HEK293 (cell line): Measurements from ENCODE around the gene ENO2.

Source experiments
- EGR2 ChIP-seq: fragments of 450-650 bp; formaldehyde crosslinking; IDR thresholded peaks from 2 replicates; pipeline ENCODE4 v1.5.1; 2016; ENCODE audit warnings: low read depth, missing biosample characterization, missing genetic modification characterization
- GLI4 ChIP-seq: fragments of 450-650 bp; formaldehyde crosslinking; IDR thresholded peaks from 2 replicates; pipeline ENCODE4 v1.5.1; 2016; ENCODE audit warnings: missing biosample characterization, missing genetic modification characterization
- GLIS1 ChIP-seq: fragments of 450-650 bp; formaldehyde crosslinking; IDR thresholded peaks from 2 replicates; pipeline ENCODE4 v1.5.1; 2016; ENCODE audit warnings: missing biosample characterization, missing genetic modification characterization
- GLIS2 ChIP-seq: fragments of 450-650 bp; formaldehyde crosslinking; IDR thresholded peaks from 2 replicates; pipeline ENCODE4 v1.5.1; 2016; ENCODE audit warnings: missing biosample characterization, missing genetic modification characterization
- KLF1 ChIP-seq: fragments of 450-650 bp; formaldehyde crosslinking; IDR thresholded peaks from 2 replicates; pipeline ENCODE4 v1.5.1; 2016; ENCODE audit warnings: missing biosample characterization, missing genetic modification characterization
- SP3 ChIP-seq: fragments of 450-650 bp; formaldehyde crosslinking; IDR thresholded peaks from 2 replicates; pipeline ENCODE4 v1.5.1; 2016; ENCODE audit warnings: missing biosample characterization, missing genetic modification characterization
- SP7 ChIP-seq: fragments of 450-650 bp; formaldehyde crosslinking; IDR thresholded peaks from 2 replicates; pipeline ENCODE4 v1.5.1; 2016; ENCODE audit warnings: missing biosample characterization, missing genetic modification characterization
- YY2 ChIP-seq: fragments of 450-650 bp; formaldehyde crosslinking; IDR thresholded peaks from 2 replicates; pipeline ENCODE4 v1.5.1; 2016; ENCODE audit warnings: missing biosample characterization, missing genetic modification characterization
- ZBTB20 ChIP-seq: fragments of 450-650 bp; formaldehyde crosslinking; IDR thresholded peaks from 2 replicates; pipeline ENCODE4 v1.5.1; 2016; ENCODE audit warnings: missing biosample characterization, missing genetic modification characterization
- ZBTB8A ChIP-seq: fragments of 450-650 bp; formaldehyde crosslinking; IDR thresholded peaks from 2 replicates; pipeline ENCODE4 v1.5.1; 2016; ENCODE audit warnings: missing biosample characterization, missing genetic modification characterization
- ZFP37 ChIP-seq: fragments of 450-650 bp; formaldehyde crosslinking; IDR thresholded peaks from 2 replicates; pipeline ENCODE4 v1.5.1; 2016; ENCODE audit warnings: missing biosample characterization, missing genetic modification characterization
- ZNF10 ChIP-seq: fragments of 450-650 bp; formaldehyde crosslinking; IDR thresholded peaks from 2 replicates; pipeline ENCODE4 v1.5.1; 2017; ENCODE audit warnings: missing biosample characterization, missing genetic modification characterization
- ZNF140 ChIP-seq: fragments of 450-650 bp; formaldehyde crosslinking; IDR thresholded peaks from 2 replicates; pipeline ENCODE4 v1.5.1; 2016; ENCODE audit warnings: missing biosample characterization, missing genetic modification characterization
- ZNF239 ChIP-seq: fragments of 450-650 bp; formaldehyde crosslinking; IDR thresholded peaks from 2 replicates; pipeline ENCODE4 v1.5.1; 2016; ENCODE audit warnings: missing biosample characterization, missing genetic modification characterization
- ZNF423 ChIP-seq: fragments of 450-650 bp; formaldehyde crosslinking; IDR thresholded peaks from 2 replicates; pipeline ENCODE4 v1.5.1; 2016; ENCODE audit warnings: missing biosample characterization, missing genetic modification characterization
- ZNF433 ChIP-seq: fragments of 450-650 bp; formaldehyde crosslinking; IDR thresholded peaks from 2 replicates; pipeline ENCODE4 v1.5.1; 2016; ENCODE audit warnings: missing biosample characterization, missing genetic modification characterization, low read depth
- ZNF629 ChIP-seq: fragments of 450-650 bp; formaldehyde crosslinking; IDR thresholded peaks from 2 replicates; pipeline ENCODE4 v1.5.1; 2017; ENCODE audit warnings: missing biosample characterization, missing genetic modification characterization
- ZNF830 ChIP-seq: fragments of 450-650 bp; IDR thresholded peaks from 2 replicates; pipeline ENCODE4 v1.5.0; 2018; ENCODE audit warnings: missing biosample characterization, missing genetic modification characterization, low read depth, mild to moderate bottlenecking, moderate library complexity
- TF ChIP-seq, protein P1 (sequence below): fragments of 450-650 bp; formaldehyde crosslinking; IDR thresholded peaks from 2 replicates; pipeline ENCODE4 v1.5.1; 2016; ENCODE audit warnings: missing biosample characterization, missing genetic modification characterization, borderline replicate concordance
- TF ChIP-seq, protein P2 (sequence below): fragments of 450-650 bp; formaldehyde crosslinking; IDR thresholded peaks from 2 replicates; pipeline ENCODE4 v1.5.1; 2016; ENCODE audit warnings: missing biosample characterization, missing genetic modification characterization
- TF ChIP-seq, protein P3 (sequence below): fragments of 450-650 bp; formaldehyde crosslinking; IDR thresholded peaks from 2 replicates; pipeline ENCODE4 v1.5.1; 2016; ENCODE audit warnings: missing biosample characterization, missing genetic modification characterization
- TF ChIP-seq, protein P4 (sequence below): fragments of 450-650 bp; formaldehyde crosslinking; IDR thresholded peaks from 2 replicates; pipeline ENCODE4 v1.5.1; 2016; ENCODE audit warnings: missing biosample characterization, missing genetic modification characterization
- TF ChIP-seq, protein P5 (sequence below): fragments of 450-650 bp; formaldehyde crosslinking; IDR thresholded peaks from 2 replicates; pipeline ENCODE4 v1.5.1; 2016; ENCODE audit warnings: missing biosample characterization, missing genetic modification characterization
- TF ChIP-seq, protein P6 (sequence below): fragments of 450-650 bp; formaldehyde crosslinking; IDR thresholded peaks from 2 replicates; pipeline ENCODE4 v1.5.1; 2017; ENCODE audit warnings: missing biosample characterization, missing genetic modification characterization

ENO2 gene

DNA sequence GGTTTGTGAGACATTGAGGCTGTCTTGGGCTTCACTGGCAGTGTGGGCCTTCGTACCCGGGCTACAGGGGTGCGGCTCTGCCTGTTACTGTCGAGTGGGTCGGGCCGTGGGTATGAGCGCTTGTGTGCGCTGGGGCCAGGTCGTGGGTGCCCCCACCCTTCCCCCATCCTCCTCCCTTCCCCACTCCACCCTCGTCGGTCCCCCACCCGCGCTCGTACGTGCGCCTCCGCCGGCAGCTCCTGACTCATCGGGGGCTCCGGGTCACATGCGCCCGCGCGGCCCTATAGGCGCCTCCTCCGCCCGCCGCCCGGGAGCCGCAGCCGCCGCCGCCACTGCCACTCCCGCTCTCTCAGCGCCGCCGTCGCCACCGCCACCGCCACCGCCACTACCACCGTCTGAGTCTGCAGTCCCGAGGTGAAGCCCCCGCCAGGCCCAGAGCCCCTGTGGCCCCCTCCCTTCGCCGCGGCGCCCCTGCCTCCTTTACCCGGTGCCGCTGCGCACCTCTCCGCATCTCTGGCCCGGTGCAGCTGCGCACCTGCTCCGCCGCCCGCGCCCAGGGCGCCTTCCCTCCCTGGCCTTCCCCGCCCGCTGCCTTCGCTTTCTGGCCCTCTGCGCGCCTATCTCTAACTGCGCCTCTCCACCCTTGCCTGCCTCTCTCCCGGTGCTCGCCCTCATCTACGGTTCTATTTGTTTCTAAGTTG is at the start of gene ENO2 (continued):
- TF ChIP-seq, protein P1, sequence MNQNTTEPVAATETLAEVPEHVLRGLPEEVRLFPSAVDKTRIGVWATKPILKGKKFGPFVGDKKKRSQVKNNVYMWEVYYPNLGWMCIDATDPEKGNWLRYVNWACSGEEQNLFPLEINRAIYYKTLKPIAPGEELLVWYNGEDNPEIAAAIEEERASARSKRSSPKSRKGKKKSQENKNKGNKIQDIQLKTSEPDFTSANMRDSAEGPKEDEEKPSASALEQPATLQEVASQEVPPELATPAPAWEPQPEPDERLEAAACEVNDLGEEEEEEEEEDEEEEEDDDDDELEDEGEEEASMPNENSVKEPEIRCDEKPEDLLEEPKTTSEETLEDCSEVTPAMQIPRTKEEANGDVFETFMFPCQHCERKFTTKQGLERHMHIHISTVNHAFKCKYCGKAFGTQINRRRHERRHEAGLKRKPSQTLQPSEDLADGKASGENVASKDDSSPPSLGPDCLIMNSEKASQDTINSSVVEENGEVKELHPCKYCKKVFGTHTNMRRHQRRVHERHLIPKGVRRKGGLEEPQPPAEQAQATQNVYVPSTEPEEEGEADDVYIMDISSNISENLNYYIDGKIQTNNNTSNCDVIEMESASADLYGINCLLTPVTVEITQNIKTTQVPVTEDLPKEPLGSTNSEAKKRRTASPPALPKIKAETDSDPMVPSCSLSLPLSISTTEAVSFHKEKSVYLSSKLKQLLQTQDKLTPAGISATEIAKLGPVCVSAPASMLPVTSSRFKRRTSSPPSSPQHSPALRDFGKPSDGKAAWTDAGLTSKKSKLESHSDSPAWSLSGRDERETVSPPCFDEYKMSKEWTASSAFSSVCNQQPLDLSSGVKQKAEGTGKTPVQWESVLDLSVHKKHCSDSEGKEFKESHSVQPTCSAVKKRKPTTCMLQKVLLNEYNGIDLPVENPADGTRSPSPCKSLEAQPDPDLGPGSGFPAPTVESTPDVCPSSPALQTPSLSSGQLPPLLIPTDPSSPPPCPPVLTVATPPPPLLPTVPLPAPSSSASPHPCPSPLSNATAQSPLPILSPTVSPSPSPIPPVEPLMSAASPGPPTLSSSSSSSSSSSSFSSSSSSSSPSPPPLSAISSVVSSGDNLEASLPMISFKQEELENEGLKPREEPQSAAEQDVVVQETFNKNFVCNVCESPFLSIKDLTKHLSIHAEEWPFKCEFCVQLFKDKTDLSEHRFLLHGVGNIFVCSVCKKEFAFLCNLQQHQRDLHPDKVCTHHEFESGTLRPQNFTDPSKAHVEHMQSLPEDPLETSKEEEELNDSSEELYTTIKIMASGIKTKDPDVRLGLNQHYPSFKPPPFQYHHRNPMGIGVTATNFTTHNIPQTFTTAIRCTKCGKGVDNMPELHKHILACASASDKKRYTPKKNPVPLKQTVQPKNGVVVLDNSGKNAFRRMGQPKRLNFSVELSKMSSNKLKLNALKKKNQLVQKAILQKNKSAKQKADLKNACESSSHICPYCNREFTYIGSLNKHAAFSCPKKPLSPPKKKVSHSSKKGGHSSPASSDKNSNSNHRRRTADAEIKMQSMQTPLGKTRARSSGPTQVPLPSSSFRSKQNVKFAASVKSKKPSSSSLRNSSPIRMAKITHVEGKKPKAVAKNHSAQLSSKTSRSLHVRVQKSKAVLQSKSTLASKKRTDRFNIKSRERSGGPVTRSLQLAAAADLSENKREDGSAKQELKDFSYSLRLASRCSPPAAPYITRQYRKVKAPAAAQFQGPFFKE (tag by site-specific recombination) = peak; percentile 89; the same call in 1 of the 2 replicates
- peak; percentile 78; the same call in 1 of the 2 replicates for TF ChIP-seq ZBTB20 (tag by site-specific recombination)
- TF ChIP-seq ZNF423 (tag by site-specific recombination) = 0 out of 2 replicates have a peak, but pooled peaks have one; percentile 29
- TF ChIP-seq ZNF830 (tag by site-specific recombination) = no peak
- no peak for TF ChIP-seq ZNF433 (tag by site-specific recombination)
- TF ChIP-seq ZBTB8A (tag by site-specific recombination) = peak; percentile 98
- TF ChIP-seq, protein P2, sequence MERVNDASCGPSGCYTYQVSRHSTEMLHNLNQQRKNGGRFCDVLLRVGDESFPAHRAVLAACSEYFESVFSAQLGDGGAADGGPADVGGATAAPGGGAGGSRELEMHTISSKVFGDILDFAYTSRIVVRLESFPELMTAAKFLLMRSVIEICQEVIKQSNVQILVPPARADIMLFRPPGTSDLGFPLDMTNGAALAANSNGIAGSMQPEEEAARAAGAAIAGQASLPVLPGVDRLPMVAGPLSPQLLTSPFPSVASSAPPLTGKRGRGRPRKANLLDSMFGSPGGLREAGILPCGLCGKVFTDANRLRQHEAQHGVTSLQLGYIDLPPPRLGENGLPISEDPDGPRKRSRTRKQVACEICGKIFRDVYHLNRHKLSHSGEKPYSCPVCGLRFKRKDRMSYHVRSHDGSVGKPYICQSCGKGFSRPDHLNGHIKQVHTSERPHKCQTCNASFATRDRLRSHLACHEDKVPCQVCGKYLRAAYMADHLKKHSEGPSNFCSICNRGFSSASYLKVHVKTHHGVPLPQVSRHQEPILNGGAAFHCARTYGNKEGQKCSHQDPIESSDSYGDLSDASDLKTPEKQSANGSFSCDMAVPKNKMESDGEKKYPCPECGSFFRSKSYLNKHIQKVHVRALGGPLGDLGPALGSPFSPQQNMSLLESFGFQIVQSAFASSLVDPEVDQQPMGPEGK = peak; percentile 92
- peak; percentile 56; the same call in 1 of the 2 replicates for TF ChIP-seq KLF1 (tag by site-specific recombination)
- 0 out of 2 replicates have a peak, but pooled peaks have one; percentile 48 for TF ChIP-seq ZFP37 (tag by site-specific recombination)
- 0 out of 2 replicates have a peak, but pooled peaks have one; percentile 28 for TF ChIP-seq SP3
- TF ChIP-seq EGR2 (tag by site-specific recombination) = peak; percentile 94
- TF ChIP-seq GLIS1 (tag by site-specific recombination) = peak; percentile 32; the same call in 1 of the 2 replicates
- TF ChIP-seq, protein P3, sequence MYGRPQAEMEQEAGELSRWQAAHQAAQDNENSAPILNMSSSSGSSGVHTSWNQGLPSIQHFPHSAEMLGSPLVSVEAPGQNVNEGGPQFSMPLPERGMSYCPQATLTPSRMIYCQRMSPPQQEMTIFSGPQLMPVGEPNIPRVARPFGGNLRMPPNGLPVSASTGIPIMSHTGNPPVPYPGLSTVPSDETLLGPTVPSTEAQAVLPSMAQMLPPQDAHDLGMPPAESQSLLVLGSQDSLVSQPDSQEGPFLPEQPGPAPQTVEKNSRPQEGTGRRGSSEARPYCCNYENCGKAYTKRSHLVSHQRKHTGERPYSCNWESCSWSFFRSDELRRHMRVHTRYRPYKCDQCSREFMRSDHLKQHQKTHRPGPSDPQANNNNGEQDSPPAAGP (tag by site-specific recombination) = peak; percentile 42
- 0 out of 2 replicates have a peak, but pooled peaks have one; percentile 35 for TF ChIP-seq ZNF10 (tag by site-specific recombination)
- 0 out of 2 replicates have a peak, but pooled peaks have one; percentile 24 for TF ChIP-seq ZNF239 (tag by site-specific recombination)
- TF ChIP-seq, protein P4, sequence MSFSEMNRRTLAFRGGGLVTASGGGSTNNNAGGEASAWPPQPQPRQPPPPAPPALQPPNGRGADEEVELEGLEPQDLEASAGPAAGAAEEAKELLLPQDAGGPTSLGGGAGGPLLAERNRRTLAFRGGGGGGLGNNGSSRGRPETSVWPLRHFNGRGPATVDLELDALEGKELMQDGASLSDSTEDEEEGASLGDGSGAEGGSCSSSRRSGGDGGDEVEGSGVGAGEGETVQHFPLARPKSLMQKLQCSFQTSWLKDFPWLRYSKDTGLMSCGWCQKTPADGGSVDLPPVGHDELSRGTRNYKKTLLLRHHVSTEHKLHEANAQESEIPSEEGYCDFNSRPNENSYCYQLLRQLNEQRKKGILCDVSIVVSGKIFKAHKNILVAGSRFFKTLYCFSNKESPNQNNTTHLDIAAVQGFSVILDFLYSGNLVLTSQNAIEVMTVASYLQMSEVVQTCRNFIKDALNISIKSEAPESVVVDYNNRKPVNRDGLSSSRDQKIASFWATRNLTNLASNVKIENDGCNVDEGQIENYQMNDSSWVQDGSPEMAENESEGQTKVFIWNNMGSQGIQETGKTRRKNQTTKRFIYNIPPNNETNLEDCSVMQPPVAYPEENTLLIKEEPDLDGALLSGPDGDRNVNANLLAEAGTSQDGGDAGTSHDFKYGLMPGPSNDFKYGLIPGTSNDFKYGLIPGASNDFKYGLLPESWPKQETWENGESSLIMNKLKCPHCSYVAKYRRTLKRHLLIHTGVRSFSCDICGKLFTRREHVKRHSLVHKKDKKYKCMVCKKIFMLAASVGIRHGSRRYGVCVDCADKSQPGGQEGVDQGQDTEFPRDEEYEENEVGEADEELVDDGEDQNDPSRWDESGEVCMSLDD (tag by site-specific recombination) = peak; percentile 53; the same call in 1 of the 2 replicates
- 0 out of 2 replicates have a peak, but pooled peaks have one; percentile 46 for TF ChIP-seq SP7 (tag by site-specific recombination)
- peak; percentile 63; the same call in 1 of the 2 replicates for TF ChIP-seq GLI4 (tag by site-specific recombination)
- TF ChIP-seq, protein P5, sequence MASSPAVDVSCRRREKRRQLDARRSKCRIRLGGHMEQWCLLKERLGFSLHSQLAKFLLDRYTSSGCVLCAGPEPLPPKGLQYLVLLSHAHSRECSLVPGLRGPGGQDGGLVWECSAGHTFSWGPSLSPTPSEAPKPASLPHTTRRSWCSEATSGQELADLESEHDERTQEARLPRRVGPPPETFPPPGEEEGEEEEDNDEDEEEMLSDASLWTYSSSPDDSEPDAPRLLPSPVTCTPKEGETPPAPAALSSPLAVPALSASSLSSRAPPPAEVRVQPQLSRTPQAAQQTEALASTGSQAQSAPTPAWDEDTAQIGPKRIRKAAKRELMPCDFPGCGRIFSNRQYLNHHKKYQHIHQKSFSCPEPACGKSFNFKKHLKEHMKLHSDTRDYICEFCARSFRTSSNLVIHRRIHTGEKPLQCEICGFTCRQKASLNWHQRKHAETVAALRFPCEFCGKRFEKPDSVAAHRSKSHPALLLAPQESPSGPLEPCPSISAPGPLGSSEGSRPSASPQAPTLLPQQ = peak; percentile 55; the same call in 1 of the 2 replicates
- TF ChIP-seq ZNF629 (tag by site-specific recombination) = 0 out of 2 replicates have a peak, but pooled peaks have one; percentile 30
- TF ChIP-seq, protein P6, sequence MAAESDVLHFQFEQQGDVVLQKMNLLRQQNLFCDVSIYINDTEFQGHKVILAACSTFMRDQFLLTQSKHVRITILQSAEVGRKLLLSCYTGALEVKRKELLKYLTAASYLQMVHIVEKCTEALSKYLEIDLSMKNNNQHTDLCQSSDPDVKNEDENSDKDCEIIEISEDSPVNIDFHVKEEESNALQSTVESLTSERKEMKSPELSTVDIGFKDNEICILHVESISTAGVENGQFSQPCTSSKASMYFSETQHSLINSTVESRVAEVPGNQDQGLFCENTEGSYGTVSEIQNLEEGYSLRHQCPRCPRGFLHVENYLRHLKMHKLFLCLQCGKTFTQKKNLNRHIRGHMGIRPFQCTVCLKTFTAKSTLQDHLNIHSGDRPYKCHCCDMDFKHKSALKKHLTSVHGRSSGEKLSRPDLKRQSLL (tag by site-specific recombination) = 0 out of 2 replicates have a peak, but pooled peaks have one; percentile 7
- no peak for TF ChIP-seq ZNF140 (tag by site-specific recombination)
- peak; percentile 35; the same call in 1 of the 2 replicates for TF ChIP-seq GLIS2 (tag by site-specific recombination)
- peak; percentile 59 for TF ChIP-seq YY2 (tag by site-specific recombination)
